GM21447 (cell line): ENCODE measurements around the gene COPS9.

Source experiments
- ATAC-seq: cut with Tn5 transposase; IDR thresholded peaks from one replicate; pipeline ENCODE4 v1.9.1; 2021; ENCODE audit not compliant: unreplicated experiment

Gene COPS9

DNA sequence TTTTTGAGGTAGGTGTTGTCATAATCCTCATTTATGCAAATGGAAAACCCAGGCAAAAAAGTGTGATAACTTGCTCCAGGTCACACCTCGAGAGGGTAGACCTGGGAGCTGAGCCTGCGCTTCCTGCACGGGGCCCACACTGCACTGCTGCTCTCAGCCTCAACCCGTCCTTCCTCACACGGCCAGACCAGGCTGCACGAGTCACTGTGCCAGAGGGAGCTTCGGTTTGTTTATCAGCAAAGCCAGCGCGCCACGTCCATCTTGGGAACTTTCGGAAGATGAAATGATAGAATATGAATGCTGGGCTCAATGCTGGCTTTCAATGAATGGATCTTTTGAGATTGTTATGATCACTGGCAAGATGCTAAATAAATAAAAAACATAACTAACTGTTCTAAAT, 14.4 kb downstream of the COPS9 start:
- ATAC-seq = no peak

DNA sequence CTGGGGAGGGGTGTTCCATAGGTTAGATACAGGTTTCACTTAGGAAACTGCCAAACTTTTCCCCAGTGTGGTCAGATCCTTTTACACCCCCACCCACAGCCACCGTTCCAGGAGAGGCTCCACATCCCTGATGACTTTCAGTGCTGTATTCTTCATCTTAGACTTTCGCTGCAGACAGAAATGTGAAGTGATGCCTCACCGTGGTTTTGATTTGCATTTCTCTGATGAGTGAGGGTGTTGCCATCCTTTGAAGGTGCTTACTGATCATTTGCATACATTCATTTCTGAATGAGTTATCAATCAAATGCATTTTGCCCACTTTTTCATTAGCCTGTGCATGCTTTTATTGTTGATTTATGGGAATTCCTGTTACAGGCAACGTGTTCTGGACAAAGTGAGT, 14.9 kb downstream of the COPS9 start:
- ATAC-seq = peak; percentile 58

- no peak for ATAC-seq
These were observed 21.9 kb downstream of the COPS9 start for GRCh38 chr2:240114233-240114632.

- no peak for ATAC-seq
These were observed 23.0 kb downstream of the COPS9 start for GRCh38 chr2:240112914-240113690.

GRCh38 chr2:240111253-240111652, 24.9 kb downstream of the COPS9 start:
- ATAC-seq = no peak

GRCh38 chr2:240109386-240109785, 26.7 kb downstream of the COPS9 start:
- no peak for ATAC-seq

GRCh38 chr2:240107477-240107796, 28.7 kb downstream of the COPS9 start:
- no peak for ATAC-seq

DNA sequence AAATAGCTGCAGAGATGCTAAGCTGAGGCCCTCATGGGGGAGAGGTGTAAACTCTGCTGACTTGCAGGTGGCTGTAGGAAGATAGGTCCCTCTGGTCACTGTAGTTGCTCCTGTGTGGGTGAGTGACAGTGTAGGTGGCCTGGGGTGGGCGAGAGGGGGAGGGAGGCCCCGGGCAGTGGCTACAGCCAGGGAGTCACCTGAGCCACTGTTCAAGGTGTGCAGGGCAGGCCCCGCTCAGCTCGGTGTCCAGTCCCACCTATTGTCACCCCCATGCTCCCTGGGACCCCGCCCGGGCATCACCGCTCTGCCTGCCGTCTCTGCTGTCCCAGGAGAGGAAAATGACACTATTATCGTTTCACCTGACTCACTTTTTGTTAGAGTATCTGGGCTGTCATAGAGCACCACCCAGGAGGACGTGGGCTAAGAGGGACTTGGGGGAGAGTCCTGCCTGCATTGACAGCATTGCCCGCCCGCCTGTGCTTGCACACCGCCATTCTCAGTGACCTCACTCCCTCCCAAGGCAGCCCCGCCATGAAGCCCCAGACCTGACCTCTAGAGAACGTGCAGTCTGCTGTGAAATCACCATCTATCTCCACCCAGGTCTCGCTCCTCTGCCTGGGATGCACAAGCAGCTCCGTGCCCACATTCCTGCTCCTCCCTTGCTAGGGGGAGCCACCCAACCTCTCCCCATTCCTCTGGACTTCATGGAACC, 29.2 kb downstream of the COPS9 start:
- no peak for ATAC-seq

- ATAC-seq = no peak
These were observed 30.1 kb downstream of the COPS9 start for GRCh38 chr2:240105982-240106381.

DNA sequence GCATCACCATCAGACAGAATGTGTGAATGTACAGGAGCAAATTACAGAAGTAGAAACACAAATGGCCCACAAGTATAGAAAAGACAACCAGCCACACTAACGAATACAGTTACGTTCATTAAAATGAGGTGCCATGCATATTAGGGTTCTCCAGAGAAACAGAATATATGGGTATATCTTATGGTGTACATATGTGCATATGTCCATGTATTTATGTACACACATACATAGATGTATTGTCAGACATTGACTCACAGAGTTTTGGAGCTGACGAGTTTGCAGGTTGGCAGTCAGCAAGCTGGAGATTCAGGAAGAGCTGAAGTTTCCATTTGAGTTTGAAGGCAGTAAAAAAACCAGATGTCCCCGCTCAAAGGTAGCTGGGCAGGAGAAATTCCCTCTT, 33.0 kb downstream of the COPS9 start:
- ATAC-seq = no peak

DNA sequence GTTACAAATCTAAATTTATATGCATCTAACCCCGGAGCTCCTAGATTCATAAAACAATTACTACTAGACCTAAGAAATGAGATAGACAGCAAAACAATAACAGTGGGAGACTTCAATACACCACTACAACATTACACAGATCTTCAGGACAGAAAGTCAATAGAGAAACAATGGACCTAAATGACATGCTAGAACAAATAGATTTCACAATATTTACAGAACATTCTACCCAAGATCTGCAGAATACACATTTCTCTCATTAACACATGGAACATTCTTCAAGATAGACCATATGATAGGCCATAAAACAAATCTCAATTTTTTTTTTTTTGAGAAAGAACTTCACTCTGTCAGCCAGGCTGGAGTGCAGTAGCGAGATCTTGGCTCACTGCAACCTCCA, 37.8 kb downstream of the COPS9 start:
- no peak for ATAC-seq

DNA sequence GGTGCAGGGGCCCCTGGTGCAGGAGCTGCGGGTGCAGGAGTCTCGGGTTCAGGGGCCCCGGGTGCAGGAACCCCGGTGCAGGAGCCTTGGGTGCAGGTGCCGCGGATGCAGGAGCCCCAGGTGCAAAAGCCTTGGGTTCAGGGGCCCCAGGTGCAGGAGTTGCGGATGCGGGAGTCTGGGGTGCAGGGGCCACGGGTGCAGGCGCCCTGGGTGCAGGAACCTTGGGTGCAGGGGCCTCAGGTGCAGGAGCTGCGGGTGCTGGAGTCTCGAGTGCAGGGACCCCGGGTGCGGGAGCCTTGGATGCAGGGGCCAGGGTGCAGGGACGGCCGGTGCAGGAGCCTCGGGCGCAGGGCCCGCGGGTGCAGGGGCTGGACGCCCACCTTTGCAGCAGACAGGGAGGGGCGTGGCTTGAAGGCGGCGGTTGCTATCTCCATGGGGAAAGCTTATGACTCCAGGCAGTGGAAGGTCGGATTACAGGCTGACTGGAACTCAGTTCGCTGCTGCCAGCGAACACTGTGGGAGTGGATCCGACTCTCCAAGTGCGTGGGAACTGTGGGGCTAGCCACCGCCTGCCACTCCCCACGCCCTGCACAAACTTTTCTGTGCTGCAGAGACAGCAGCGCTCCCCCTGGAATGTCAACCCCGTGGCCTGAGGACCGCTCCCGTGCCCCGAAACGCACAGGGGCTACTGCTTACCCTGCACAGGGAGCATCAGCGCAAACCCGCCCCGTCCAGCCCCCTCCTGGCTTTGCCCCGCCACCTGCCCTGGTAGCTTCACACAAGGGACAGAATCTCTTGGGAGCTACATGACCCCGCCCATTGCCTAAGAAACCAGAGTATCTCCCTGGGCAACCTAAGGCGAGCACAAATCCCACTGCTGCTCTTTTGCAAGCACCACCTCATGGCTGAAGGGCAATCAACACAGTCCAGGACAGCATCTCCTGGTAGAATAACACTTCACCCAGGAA, 40.3 kb downstream of the COPS9 start:
- ATAC-seq = no peak

- ATAC-seq = no peak
These were observed 46.8 kb downstream of the COPS9 start for GRCh38 chr2:240089306-240089705.

DNA sequence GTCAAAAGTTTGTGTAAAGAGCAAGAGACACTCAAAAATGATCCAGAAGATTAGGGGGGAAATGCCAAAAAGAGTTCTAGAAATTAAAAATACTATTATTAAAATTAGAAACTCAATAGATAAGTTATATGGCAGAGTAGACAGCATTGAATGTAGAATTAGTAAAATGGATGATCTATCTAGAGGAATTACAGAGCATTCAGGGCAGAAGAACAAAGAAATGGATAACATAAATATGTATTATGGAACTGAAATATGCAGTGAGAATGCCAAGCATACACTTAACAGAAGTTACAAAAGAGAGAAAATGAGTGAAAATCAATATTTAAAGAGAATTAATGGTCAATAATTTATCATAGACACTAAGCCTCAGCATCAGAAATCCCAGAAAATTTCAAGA, 49.5 kb downstream of the COPS9 start:
- ATAC-seq = no peak
